NCI-H1436 treated with DMSO at 0.1 percent for 48 hours (cell line): Measurements from ENCODE around the gene MMD2.

Source experiments
- DNase-seq: peaks from one replicate; lab custom pipeline; 2025; lab: John Stamatoyannopoulos, UW

The MMD2 gene

GRCh38 chr7:4959306-4959705 lies 319 bp upstream of the MMD2 start:
- no peak for DNase-seq

GRCh38 chr7:4957847-4958476 lies 1.0 kb downstream of the MMD2 start:
- no peak for DNase-seq

DNA sequence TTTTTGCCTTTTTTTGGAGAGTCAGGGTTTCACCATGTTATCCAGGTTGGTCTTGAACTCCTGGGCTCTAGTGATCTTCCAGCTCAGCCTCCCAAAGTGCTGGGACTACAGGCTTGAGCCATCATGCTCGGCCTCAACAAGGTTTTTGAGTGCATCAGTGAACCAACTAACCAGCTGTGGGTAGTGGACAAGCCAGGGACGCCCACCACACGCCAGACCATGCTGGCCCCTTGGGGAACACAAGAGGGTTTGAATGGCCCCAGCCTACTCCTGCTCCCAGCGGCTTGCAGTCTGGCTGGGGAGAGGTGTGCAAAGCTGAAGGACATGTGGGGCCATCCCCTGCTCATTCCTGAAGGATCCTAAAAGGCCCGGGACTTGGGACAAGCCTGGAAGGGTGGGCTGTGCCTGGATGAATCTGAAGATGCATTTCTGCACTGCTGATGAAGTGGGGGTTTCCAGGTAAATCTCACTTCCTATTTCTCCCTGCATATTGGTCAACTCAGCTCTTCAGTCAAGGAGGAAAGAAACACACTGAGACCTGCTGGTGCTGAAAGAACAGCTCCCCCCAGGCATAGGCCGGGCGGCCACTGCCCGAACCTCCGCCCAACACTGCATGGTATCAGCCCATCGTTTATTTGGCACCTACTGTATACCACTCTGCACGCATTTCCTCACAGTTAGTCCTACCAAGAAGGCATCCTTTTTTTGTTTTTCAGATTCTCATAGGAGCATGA lies 6.9 kb downstream of the MMD2 start:
- DNase-seq = no peak

DNA sequence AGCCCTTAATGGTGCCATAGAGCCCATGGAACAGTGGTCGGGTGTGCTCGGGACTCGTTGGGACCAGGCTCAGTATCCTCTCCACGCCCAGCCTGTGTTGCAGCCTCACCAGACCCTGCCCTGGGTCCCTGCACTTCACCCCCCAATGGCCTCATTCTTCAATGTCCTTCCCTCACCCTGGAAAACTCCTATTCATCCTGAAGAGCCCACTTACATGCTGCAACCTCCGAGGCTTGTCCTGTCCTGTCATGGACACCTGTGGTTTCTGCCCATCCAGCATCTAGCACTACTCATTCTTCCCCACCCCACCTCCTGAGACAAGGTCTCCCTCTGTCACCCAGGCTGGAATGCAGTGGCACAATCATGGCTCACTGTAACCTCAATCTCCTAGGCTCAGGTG lies 7.7 kb downstream of the MMD2 start:
- no peak for DNase-seq

- no peak for DNase-seq
Observed at GRCh38 chr7:4948402-4948801, 10.6 kb downstream of the MMD2 start.

GRCh38 chr7:4945949-4946348 lies 13.0 kb downstream of the MMD2 start:
- no peak for DNase-seq

GRCh38 chr7:4944939-4945338 lies 14.0 kb downstream of the MMD2 start:
- DNase-seq = no peak

DNA sequence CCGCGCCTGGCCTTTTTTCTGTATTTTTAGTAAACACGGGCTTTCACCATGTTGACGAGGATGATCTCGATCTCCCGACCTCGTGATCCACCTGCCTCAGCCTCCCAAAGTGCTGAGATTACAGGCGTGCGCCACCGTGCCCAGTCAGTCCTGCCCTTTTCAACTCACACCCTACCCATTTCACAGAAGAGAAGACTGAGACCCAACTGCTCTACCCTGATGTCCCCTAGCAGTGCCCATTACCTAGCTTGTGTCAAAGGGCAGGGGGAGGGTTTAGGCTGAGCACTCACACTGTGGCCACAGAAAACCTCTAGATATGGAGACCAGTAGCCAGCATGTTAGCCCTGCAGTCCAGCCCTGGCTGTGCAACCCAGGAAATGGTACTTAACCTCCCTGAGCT lies 15.7 kb downstream of the MMD2 start:
- no peak for DNase-seq

DNA sequence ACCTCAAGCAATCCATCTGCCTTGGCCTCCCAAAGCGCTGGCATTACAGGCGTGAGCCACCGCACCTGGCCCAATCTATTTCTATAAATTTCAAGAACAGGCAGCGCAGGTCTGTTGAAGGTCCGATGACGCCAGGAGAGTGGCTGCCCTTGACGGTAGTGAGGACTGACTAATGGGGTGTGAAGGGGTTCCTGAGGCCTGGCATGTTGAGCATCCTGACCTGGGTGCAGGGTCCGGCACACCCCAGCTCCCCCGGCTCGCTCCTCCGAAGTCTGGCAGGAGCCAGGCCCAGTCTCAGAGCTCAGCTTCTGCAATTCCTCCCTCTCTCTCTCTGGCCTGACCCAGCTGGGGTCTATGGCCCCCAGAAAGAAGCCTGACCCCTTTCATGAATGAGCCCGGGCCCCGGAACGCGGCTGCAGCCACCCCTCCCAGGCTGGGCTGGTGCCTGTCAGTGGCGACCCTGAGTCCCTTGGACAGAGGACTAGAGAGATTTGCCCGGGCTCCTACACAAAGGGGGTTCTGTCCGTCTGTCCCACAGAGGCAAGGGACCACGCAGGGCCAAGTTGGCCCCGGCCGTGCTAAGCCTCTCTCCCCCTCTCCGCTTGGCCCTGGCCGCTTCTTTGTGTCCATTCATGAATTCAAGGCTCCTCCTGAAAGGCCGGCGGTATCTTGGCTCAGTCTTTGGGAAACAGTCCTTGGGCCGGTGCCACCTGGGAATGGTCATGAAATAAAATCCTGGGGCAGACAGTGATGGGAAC lies 18.8 kb downstream of the MMD2 start:
- DNase-seq = no peak

- no peak for DNase-seq
Observed at GRCh38 chr7:4937411-4937810, 21.6 kb downstream of the MMD2 start.

DNA sequence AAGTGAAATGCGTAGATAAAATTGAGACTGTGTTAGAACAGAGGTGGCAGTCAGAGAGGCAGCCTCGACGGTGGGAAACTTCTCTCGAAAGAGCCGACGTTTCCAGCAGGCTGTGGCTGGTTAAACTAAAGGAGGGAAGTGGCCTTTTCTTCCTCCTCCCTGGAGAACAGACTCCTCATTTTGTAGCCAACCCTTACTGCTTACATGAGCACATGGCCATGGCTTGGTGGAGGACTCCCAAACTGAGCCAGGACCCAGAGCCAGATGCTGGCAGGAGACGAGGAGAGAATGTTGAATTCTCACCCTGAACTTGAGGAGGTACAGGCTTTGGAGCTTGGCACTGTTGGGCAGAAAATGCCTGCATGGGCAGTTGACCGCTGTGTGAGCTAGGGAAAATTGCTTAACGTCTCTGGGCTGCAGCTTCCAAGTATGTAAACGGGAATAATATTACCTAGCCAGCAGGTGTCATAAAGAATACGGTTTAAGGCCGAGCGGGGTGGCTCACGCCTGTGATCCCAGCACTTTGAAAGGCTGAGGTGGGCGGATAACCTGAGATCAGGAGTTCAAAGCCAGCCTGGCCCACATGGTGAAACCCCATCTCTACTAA lies 24.5 kb downstream of the MMD2 start:
- no peak for DNase-seq

GRCh38 chr7:4931943-4932342 lies 27.0 kb downstream of the MMD2 start:
- DNase-seq = no peak

- no peak for DNase-seq
Observed at GRCh38 chr7:4929005-4929404, 30.0 kb downstream of the MMD2 start.

DNA sequence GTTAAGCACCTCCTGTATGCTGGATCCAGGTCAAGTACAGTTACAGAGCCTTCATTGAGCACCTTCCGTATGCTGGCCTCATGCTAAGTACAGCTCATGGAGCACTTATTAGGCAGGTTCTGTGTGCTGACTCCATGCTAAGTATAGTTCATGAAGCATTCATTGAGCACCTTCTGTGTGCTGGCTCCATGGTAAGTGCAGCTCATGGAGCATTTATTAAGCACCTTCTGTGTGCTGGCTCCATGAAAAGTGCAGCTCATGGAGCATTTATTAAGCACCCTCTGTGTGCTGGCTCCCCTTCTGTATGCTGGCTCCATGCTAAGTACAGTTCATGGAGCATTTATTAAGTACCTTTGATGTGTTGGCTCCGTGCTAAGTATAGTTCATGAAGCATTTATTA lies 30.5 kb downstream of the MMD2 start:
- DNase-seq = no peak

DNA sequence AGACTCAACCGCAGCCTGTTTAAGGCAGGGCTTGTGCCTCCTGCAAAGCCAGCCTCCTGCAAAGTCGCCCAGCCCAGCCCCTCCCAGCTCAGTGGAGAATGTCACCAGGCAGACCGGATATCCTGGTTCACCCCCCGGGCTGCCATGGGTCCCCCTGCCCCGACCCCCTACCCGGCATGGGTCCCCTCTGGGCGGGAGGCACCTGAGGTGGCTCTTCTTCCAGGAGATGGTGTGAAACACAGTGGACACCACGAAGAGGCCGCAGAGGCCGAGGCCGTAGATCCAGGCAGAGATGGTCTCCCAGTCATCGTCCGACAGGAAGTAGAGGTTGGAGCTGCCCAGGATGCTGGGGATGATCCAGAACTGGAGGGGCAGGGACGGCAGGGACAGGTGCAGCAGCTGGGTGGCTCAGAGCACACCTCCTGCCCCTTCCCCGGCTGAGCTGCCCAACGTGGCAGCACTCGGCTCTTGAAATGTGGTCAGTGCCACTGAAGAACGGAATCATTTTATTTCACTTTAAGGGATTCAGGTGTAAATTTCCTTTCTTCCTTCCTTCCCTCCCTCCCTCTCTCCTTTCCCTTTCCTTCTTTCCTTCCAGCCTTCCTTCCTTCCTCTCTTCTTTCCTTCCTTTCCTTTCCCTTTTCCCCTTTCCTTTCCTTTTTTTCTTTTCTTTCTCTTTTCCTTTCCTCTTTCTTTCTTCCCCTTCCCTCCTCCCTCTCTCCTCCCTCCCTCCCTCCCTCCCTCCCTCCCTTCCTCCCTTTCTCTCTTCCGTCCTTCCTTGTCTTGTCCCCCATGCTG lies 38.8 kb downstream of the MMD2 start:
- no peak for DNase-seq

GRCh38 chr7:4916113-4916512 lies 42.9 kb downstream of the MMD2 start:
- no peak for DNase-seq

GRCh38 chr7:4911111-4911828 lies 47.7 kb downstream of the MMD2 start:
- no peak for DNase-seq

DNA sequence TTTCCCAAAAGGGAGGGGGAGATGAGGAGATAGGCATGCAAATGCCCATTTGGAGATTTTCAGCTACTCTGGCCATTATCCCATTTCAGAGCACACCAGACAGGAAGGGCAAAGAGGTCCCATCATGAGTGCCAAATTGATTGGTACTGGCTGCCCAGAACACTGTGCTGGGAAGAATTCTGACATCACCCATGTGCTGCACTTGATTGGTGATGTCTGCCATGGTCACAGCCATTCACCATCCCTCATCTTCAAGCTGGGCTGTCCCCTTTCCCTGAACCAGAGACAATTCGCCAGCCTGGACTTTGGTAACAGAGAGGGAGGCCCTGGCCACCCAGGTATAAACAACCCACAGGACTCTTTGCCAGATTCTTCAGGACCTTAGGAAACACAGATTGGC lies 52.3 kb downstream of the MMD2 start:
- DNase-seq = no peak

DNA sequence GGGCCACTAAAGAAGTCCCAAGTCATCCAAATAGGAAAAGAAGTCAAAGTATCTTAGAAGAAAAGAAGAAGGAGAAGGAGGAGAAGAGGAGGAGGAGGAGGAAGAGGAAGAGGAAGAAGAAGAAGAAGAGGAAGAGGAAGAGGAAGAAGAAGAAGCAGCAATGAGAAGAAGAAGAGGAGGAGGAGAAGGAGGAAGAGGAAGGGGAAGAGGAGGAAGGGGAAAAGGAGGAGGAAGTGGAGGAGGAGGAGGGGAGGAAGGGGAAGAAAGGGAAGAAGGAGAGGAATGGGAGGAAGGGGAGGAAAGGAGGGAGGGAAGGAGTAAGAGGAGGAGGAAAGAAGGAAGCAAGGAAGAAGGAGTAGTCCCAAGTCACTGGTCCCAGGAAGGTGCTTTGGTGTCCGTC lies 53.8 kb downstream of the MMD2 start:
- no peak for DNase-seq

- no peak for DNase-seq
Observed at GRCh38 chr7:4904346-4904745, 54.6 kb downstream of the MMD2 start.

- DNase-seq = no peak
Observed at GRCh38 chr7:4895766-4896165, 63.2 kb downstream of the MMD2 start.
